ENCODE measurements around the gene IL22. TPM values are rescaled to one million over a fixed set of nuclear protein-coding genes. Genes with fewer than 3 reads are reported as not detected.

The IL22 gene
- total and polyA plus RNA-seq, 9 of the 15 experiments (the other 6 are each of a cell fraction or from before 2014, with no cell fraction given), result not detected

DNA sequence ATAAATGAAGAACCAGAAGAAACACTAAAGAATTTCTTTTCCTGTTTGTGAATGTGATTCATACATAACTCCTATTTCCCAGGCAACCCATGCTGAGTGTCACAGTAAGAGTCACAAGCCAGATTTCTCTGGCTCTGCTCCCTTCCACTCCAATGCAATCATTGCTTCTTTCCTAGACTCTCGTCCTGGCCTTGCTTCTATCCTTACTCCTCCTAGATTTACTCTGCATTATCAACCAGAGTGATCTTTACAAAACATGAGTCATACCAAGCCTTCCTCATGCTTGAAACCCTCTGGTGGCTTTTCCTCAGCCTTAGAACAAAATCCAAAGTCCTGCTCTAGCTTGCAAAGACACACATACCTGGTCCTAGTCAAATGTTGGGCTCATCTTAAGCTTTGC is 13.3 kb downstream of the IL22 start (continued):
- TF ChIP-seq, protein P1, sequence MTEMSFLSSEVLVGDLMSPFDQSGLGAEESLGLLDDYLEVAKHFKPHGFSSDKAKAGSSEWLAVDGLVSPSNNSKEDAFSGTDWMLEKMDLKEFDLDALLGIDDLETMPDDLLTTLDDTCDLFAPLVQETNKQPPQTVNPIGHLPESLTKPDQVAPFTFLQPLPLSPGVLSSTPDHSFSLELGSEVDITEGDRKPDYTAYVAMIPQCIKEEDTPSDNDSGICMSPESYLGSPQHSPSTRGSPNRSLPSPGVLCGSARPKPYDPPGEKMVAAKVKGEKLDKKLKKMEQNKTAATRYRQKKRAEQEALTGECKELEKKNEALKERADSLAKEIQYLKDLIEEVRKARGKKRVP (CRISPR knock-in tag; IDR thresholded peaks at IDR 0.05), result no peak
- no peak for TF ChIP-seq ZNF41 (CRISPR knock-in tag; conservative IDR thresholded peaks at IDR 0.05)
- TF ChIP-seq THRAP3 (IDR thresholded peaks at IDR 0.05; ENCODE audit: borderline replicate concordance), result no peak
- TF ChIP-seq, protein P2, sequence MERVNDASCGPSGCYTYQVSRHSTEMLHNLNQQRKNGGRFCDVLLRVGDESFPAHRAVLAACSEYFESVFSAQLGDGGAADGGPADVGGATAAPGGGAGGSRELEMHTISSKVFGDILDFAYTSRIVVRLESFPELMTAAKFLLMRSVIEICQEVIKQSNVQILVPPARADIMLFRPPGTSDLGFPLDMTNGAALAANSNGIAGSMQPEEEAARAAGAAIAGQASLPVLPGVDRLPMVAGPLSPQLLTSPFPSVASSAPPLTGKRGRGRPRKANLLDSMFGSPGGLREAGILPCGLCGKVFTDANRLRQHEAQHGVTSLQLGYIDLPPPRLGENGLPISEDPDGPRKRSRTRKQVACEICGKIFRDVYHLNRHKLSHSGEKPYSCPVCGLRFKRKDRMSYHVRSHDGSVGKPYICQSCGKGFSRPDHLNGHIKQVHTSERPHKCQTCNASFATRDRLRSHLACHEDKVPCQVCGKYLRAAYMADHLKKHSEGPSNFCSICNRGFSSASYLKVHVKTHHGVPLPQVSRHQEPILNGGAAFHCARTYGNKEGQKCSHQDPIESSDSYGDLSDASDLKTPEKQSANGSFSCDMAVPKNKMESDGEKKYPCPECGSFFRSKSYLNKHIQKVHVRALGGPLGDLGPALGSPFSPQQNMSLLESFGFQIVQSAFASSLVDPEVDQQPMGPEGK (CRISPR knock-in tag; IDR thresholded peaks at IDR 0.05; ENCODE audit: borderline replicate concordance), result no peak
- TF ChIP-seq ZNF75A (CRISPR knock-in tag; IDR thresholded peaks at IDR 0.05), result no peak
- no peak for TF ChIP-seq NCOA6 (IDR thresholded peaks at IDR 0.05)
- TF ChIP-seq ARID1B (IDR thresholded peaks at IDR 0.05), result peak; percentile 71
- TF ChIP-seq MTF1 (CRISPR knock-in tag; IDR thresholded peaks at IDR 0.05; ENCODE audit: borderline replicate concordance), result no peak
- TF ChIP-seq, protein P3, sequence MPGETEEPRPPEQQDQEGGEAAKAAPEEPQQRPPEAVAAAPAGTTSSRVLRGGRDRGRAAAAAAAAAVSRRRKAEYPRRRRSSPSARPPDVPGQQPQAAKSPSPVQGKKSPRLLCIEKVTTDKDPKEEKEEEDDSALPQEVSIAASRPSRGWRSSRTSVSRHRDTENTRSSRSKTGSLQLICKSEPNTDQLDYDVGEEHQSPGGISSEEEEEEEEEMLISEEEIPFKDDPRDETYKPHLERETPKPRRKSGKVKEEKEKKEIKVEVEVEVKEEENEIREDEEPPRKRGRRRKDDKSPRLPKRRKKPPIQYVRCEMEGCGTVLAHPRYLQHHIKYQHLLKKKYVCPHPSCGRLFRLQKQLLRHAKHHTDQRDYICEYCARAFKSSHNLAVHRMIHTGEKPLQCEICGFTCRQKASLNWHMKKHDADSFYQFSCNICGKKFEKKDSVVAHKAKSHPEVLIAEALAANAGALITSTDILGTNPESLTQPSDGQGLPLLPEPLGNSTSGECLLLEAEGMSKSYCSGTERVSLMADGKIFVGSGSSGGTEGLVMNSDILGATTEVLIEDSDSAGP (CRISPR knock-in tag; IDR thresholded peaks at IDR 0.05), result no peak
- TF ChIP-seq PHTF2 (CRISPR knock-in tag; IDR thresholded peaks at IDR 0.05), result no peak
- TF ChIP-seq, protein P4, sequence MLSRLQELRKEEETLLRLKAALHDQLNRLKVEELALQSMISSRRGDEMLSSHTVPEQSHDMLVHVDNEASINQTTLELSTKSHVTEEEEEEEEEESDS (CRISPR knock-in tag; IDR thresholded peaks at IDR 0.05), result no peak
- no peak for TF ChIP-seq NRF1 (conservative IDR thresholded peaks at IDR 0.05 in 1 of 2, IDR thresholded peaks at IDR 0.05 in 1 of 2)
- TF ChIP-seq RB1 (IDR thresholded peaks at IDR 0.05; ENCODE audit: low read depth), result no peak
- no peak for TF ChIP-seq XRCC3 (IDR thresholded peaks at IDR 0.05)
- no peak for TF ChIP-seq KAT8 (IDR thresholded peaks at IDR 0.05; ENCODE audit: low read depth)
- TF ChIP-seq L3MBTL2 (IDR thresholded peaks at IDR 0.05), result peak; percentile 60; the same call in 1 of the 2 replicates
- peak; percentile 81 for TF ChIP-seq SMARCA4 (IDR thresholded peaks at IDR 0.05)
- TF ChIP-seq NR1H2 (CRISPR knock-in tag; IDR thresholded peaks at IDR 0.05), result no peak
- TF ChIP-seq, protein P5, sequence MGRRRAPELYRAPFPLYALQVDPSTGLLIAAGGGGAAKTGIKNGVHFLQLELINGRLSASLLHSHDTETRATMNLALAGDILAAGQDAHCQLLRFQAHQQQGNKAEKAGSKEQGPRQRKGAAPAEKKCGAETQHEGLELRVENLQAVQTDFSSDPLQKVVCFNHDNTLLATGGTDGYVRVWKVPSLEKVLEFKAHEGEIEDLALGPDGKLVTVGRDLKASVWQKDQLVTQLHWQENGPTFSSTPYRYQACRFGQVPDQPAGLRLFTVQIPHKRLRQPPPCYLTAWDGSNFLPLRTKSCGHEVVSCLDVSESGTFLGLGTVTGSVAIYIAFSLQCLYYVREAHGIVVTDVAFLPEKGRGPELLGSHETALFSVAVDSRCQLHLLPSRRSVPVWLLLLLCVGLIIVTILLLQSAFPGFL (CRISPR knock-in tag; IDR thresholded peaks at IDR 0.05), result no peak
- no peak for TF ChIP-seq EP300 (IDR thresholded peaks at IDR 0.05; ENCODE audit: low read length)
- TF ChIP-seq POLR2AphosphoS2 (IDR thresholded peaks at IDR 0.05; ENCODE audit: low read length), result no peak
- TF ChIP-seq, protein P6, sequence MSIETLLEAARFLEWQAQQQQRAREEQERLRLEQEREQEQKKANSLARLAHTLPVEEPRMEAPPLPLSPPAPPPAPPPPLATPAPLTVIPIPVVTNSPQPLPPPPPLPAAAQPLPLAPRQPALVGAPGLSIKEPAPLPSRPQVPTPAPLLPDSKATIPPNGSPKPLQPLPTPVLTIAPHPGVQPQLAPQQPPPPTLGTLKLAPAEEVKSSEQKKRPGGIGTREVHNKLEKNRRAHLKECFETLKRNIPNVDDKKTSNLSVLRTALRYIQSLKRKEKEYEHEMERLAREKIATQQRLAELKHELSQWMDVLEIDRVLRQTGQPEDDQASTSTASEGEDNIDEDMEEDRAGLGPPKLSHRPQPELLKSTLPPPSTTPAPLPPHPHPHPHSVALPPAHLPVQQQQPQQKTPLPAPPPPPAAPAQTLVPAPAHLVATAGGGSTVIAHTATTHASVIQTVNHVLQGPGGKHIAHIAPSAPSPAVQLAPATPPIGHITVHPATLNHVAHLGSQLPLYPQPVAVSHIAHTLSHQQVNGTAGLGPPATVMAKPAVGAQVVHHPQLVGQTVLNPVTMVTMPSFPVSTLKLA (conservative IDR thresholded peaks at IDR 0.05), result no peak
- no peak for TF ChIP-seq ASH1L (IDR thresholded peaks at IDR 0.05; ENCODE audit: borderline replicate concordance, low read depth, partially characterized antibody)
- 0 out of 2 replicates have a peak, but pooled peaks have one; percentile 23 for TF ChIP-seq SMAD4 (CRISPR knock-in tag; conservative IDR thresholded peaks at IDR 0.05)
